GM19193 (cell line): ENCODE results near the gene BHLHE23.

Source experiments
- POLR2A ChIP-seq: IDR thresholded peaks from 4 replicates; pipeline ENCODE4 v1.6.1; 2011; ENCODE audit not compliant: insufficient read depth, insufficient read length; ENCODE audit errors: extremely low read depth

The BHLHE23 gene

DNA sequence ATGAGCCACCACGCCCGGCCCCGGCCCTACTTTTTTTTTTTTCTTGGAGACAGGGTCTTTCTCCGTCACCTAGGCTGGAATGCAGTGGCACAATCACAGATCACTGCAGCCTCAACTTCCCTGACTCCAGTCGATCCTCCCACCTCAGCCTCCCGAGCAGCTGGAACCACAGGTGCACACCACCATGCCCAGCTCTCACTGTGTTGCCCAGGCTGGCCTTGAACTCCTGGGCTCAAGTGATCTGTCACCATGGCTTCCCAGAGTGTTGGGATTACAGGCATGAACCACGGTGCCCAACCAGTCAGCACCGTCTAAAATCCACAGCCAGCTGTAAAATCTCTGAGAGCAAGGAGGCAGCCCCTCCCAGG lies 36.8 kb downstream of the BHLHE23 start:
- no peak for TF ChIP-seq POLR2A

DNA sequence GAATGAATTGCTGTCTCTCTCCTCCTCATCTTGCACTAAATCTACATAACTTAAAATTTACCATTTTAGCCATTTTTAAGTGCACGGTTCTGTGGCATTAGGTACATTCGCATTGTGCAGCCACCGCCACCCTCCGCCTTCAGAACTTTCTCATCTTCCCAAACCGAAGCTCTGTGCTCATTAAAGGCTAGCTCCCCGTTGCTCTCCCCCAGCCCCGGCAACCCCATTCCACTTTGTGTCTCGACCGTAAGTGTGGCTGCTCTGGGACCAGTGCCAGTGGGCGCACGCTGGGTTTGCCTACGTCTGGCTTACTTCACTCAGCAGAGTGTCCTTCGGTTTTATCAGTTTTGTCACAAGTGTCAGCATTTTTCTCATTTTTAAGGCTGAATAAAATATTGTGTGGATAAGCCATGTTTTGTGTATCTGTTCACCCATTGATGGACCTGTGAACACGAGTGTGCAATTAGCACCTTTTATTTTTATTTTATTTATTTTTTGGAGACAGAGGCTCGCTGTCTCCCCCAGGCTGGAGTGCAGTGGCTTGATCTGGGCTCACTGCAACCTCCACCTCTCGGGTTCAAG lies 37.5 kb downstream of the BHLHE23 start:
- no peak for TF ChIP-seq POLR2A

GRCh38 chr20:62968378-62969178 lies 38.2 kb downstream of the BHLHE23 start:
- TF ChIP-seq POLR2A, result no peak

DNA sequence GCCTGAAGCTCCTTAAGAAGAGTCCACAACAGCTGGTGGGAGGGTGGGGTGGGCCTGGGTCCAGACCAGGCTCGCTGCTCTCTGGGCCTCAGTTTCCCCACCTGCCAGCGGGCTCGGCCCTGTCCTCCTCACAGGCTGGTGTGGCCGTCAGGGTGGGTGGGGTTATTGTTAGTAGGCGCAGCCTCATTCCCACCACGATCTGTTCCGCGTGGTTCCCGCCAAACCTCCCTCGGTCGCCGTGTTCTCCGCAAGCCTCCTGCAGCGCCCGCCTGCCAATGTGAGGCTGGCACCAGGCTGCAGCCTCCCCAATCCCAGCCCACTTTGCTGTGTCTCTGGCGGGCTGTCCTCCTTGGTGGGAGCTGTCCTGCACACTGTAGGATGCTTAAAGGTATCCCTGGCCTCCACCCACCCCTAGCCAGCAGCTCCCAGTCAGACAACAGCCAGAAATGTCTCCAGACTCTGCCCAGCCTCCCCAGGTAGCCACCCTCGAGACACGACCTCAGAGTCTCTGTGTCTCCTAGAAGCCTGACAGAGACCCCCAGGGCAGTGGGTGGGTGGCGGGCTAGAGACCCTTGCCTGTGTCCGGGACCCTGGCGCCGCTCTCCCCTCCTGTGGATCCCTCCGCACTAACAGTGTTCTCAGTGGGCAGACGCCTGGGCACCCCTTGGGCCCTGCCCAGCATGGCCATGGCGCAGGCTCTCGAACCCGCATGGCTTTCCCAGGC lies 39.0 kb downstream of the BHLHE23 start:
- TF ChIP-seq POLR2A, result no peak

DNA sequence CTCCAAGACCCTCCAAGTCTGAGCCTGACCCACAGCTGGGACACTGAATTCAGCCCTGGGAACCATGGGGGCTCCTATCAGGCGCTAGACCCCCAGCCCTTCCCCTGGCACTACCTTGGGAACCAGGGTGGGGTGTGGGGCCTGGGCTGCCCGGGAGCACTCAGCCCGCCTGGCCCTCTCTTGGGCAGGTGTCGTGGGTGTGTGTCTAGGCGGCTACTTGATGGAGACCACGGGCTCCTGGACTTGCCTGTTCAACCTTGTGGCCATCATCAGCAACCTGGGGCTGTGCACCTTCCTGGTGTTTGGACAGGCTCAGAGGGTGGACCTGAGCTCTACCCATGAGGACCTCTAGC lies 39.6 kb downstream of the BHLHE23 start:
- TF ChIP-seq POLR2A, result no peak

DNA sequence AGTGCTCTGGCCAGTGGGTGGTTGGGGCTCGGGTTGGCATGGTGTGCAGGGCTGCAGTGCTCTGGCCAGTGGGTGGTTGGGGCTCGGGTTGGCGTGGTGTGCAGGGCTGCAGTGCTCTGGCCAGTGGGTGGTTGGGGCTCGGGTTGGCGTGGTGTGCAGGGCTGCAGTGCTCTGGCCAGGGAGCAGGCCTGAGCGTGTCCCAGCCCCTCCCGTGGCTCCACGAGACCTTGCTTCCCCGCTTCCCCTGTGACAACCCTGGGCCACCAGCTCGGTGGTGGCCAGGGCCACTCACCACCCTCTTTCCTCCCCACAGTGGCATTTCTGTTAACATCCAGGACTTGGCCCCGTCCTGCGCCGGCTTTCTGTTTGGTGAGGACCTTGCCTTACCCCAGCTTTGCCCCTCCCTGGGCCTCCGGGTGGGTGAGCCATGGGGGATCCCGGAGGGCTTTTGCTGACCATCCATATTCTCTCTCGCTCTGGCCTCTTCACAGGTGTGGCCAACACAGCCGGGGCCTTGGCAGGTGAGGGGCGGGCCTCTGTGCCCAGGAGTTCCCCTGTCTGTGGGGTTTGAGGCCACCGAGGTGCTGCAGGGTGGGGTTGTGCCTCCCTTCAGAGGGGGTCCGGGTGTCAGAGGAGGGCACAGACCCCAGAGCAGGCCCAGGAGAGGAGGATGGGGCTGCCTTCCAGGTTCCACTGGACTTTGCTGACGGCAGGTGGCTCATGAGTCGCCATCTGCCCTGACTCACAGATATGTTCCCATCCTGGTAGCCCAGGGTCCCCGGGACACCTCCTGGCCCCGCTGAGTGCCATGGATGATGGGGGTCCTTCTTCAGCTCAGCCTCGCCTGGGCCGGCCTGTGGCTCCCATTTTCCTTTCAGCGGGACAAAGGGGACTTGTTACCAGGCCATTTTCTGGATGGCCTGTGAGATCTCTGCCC lies 40.3 kb downstream of the BHLHE23 start:
- TF ChIP-seq POLR2A, result no peak

DNA sequence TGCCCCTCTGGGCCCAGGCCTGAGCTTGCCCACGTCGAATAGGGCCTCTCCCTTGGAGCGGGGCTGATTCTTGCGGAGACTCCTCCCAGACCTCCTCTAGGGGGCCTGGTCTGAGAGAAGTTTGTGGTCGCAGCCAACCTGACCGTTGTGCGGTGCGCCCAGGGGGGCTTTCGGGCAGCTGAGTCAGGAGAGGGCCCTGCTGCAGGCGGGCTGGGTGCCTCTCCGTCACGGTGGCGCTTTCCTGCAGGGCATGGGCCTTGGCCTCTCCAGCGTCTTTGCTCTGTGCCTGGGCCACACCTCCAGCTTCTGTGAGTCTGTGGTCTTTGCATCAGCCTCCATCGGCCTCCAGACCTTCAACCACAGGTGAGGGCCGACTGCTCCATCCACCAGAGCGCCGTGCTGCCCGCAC lies 41.4 kb downstream of the BHLHE23 start:
- TF ChIP-seq POLR2A, result no peak

GRCh38 chr20:62964700-62965099 lies 42.1 kb downstream of the BHLHE23 start:
- no peak for TF ChIP-seq POLR2A

GRCh38 chr20:62963614-62964397 lies 43.0 kb downstream of the BHLHE23 start:
- TF ChIP-seq POLR2A, result no peak

DNA sequence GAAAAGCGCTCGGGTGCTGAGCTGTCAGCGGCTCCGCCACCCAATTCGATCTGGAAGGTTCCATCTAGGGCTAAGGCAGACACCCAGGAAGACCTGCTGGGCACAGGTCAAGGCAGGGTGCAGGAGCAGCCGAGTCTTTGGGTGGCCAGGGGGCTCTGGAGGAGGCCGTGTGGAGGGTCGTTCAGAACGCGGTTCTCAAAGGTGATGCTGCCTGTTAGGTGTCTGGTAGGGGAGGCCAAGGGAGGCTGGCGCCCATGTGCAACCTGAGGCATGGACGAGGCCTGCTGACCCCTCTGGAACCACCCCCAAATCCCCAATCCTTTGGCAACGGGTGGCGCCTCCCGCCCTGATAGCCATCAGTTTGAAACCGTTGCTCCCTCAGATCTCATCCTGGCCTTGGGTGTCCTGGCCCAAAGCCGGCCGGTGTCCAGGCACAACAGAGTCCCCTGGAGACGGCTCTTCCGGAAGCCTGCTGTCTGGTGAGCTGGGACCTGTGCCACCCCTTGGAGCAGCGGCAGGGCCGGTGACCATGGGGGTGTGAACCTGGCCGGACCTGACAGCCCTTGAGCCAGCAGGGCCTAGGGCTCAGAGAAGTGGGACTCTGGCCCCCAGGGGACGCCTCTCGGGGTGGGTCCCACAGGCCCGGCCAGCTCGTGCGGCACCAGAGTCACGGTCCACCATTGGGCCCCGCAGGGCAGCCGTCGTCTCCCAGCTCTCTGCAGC lies 43.7 kb downstream of the BHLHE23 start:
- TF ChIP-seq POLR2A, result no peak

- no peak for TF ChIP-seq POLR2A
Measured at GRCh38 chr20:62962221-62962879, 44.4 kb downstream of the BHLHE23 start.

GRCh38 chr20:62961799-62962198 lies 45.0 kb downstream of the BHLHE23 start:
- TF ChIP-seq POLR2A, result no peak

- no peak for TF ChIP-seq POLR2A
Measured at GRCh38 chr20:62961310-62961783, 45.4 kb downstream of the BHLHE23 start.

GRCh38 chr20:62959998-62960436 lies 46.7 kb downstream of the BHLHE23 start:
- no peak for TF ChIP-seq POLR2A
